ENCODE measurements around the gene EXOSC3. TPM values are rescaled to one million over a fixed set of nuclear protein-coding genes. Genes with fewer than 3 reads are reported as not detected.
"Not testable (repeated sequence)": the region's sequence is repeated elsewhere in the genome, so short reads cannot be mapped to it uniquely, and the experiment has no call there.

The EXOSC3 gene
- polyA plus RNA-seq, 2 donors = 24.0 to 36.0 TPM

DNA sequence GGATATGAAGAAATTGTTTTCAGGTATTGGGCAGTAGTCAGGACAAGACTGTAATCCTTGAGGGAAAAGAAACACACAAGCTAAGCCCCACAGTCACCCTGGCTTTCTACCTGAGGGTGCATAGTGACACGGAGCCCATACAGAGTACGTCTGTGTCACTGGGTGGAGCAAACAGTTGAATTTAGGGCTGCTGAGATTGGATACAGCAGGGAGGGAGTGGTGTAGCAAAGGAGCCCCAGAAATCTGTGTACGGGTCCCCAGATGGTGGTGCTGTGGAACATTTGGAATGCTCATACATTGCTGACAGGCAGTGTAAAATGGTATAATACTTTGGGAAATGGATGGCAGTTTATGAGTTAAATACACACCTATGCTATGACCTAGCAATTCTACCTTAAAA is 26.1 kb downstream of the EXOSC3 start:
- Histone ChIP-seq H3K36me3 (ENCODE audit: control insufficient read depth in 2 of 2, insufficient read depth in 2 of 2, low read length in 1 of 2) (peaks cover 0 to 5% of the 10 kb centered on the region in 2 donors), H3K9me3 (ENCODE audit: control insufficient read depth in 2 of 2, insufficient read depth in 1 of 2, low read depth in 1 of 2, low read length in 1 of 2) (no peaks in the 10 kb centered on the region), H3K4me1 (ENCODE audit: control insufficient read depth in 2 of 2, insufficient read depth in 2 of 2, low read length in 1 of 2) (peaks cover 0 to 3% of the 10 kb centered on the region in 2 donors), H3K27ac (ENCODE audit: low read depth in 2 of 2, low read length in 1 of 2) (peak overlapping the region in 1 of 2 donors; percentile 3), H3K27me3 (ENCODE audit: control insufficient read depth in 1 of 2, insufficient read depth in 2 of 2, low read length in 2 of 2) (no peaks in the 10 kb centered on the region), H3K4me3 (ENCODE audit: low read depth in 1 of 2, low read length in 2 of 2) (no peak overlapping the region)
- 79 to 88% methylated on average over 3 of the region's 3 CpGs for WGBS, 2 donors

GRCh38 chr9:37753489-37754190 is 31.2 kb downstream of the EXOSC3 start, which contains the start of gene TRMT10B:
TRMT10B (plus strand) TSS chr9:37753805; CDS start chr9:37761932, 8,127 bp downstream.
- Histone ChIP-seq H3K4me1 (ENCODE audit: control insufficient read depth in 2 of 2, insufficient read depth in 2 of 2, low read length in 1 of 2) (peaks cover 0 to 3% of the 10 kb centered on the region in 2 donors), H3K36me3 (ENCODE audit: control insufficient read depth in 2 of 2, insufficient read depth in 2 of 2, low read length in 1 of 2) (no peaks in the 10 kb centered on the region), H3K27me3 (ENCODE audit: control insufficient read depth in 1 of 2, insufficient read depth in 2 of 2, low read length in 2 of 2) (no peaks in the 10 kb centered on the region), H3K27ac (ENCODE audit: low read depth in 2 of 2, low read length in 1 of 2) (peak within 1 kb of the TSS; percentile 84 to 88), H3K9me3 (ENCODE audit: control insufficient read depth in 2 of 2, insufficient read depth in 1 of 2, low read depth in 1 of 2, low read length in 1 of 2) (no peaks in the 10 kb centered on the region), H3K4me3 (ENCODE audit: low read depth in 1 of 2, low read length in 2 of 2) (peak within 1 kb of the TSS; percentile 61 to 97)
- 3% methylated on average over 40 of the region's 40 CpGs for WGBS, 2 donors

DNA sequence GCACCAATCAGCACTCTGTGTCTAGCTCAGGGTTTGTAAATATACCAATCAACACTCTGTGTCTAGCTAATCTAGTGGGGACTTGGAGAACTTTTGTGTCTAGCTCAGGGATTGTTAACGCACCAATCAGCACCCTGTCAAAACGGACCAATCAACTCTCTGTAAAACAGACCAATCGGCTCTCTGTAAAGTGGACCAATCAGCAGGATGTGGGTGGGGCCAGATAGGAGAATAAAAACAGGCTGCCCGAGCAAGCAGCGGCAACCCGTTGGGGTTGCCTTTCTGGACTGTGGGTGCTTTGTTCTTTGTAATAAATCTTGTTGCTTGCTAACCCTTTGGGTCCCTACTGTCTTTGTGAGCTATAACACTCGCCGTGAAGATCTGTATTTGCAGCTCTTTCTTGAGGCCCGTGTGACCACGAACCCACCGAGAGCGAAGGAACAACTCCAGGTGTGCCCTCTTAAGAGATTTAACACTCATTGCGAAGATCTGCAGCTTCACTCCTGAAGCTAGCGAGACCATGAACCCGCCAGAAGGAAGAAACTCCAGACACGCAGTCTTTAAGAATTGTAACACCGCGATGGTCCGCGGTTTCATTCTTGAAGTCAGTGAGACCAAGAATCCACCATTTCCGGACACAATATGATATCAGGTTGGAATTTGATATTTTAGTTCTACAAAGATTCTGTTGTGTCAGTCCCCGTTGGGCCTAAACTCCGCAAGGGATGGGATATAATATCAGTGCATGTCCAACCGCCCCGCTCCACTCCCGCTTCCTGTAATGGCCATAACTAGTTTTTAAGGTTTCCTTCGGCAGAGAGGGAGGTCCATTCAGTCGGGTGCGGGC is 32.0 kb downstream of the EXOSC3 start:
- Histone ChIP-seq H3K27ac (ENCODE audit: low read depth in 2 of 2, low read length in 1 of 2) (peak overlapping the region in 1 of 2 donors; percentile 88), H3K9me3 (ENCODE audit: control insufficient read depth in 2 of 2, insufficient read depth in 1 of 2, low read depth in 1 of 2, low read length in 1 of 2) (no peaks in the 10 kb centered on the region), H3K27me3 (ENCODE audit: control insufficient read depth in 1 of 2, insufficient read depth in 2 of 2, low read length in 2 of 2) (no peaks in the 10 kb centered on the region), H3K4me3 (ENCODE audit: low read depth in 1 of 2, low read length in 2 of 2) (peak overlapping the region in 1 of 2 donors; percentile 97), H3K4me1 (ENCODE audit: control insufficient read depth in 2 of 2, insufficient read depth in 2 of 2, low read length in 1 of 2) (peaks cover 0 to 3% of the 10 kb centered on the region in 2 donors), H3K36me3 (ENCODE audit: control insufficient read depth in 2 of 2, insufficient read depth in 2 of 2, low read length in 1 of 2) (no peaks in the 10 kb centered on the region)
- 89 to 90% methylated on average over 29 of the region's 29 CpGs for WGBS, 2 donors

- WGBS, 2 donors = 92 to 97% methylated on average over 9 to 13 of the region's 13 CpGs
- H3K27ac ChIP-seq (ENCODE audit: low read depth in 2 of 2, low read length in 1 of 2); H3K4me3 ChIP-seq (ENCODE audit: low read depth in 1 of 2, low read length in 2 of 2): not testable (repeated sequence)
Measured at GRCh38 chr9:37752112-37752511, 32.8 kb downstream of the EXOSC3 start.

GRCh38 chr9:37751704-37752103 is 33.2 kb downstream of the EXOSC3 start:
- H3K4me1 ChIP-seq (ENCODE audit: control insufficient read depth in 2 of 2, insufficient read depth in 2 of 2, low read length in 1 of 2); H3K27ac ChIP-seq (ENCODE audit: low read depth in 2 of 2, low read length in 1 of 2); H3K27me3 ChIP-seq (ENCODE audit: control insufficient read depth in 1 of 2, insufficient read depth in 2 of 2, low read length in 2 of 2); H3K9me3 ChIP-seq (ENCODE audit: control insufficient read depth in 2 of 2, insufficient read depth in 1 of 2, low read depth in 1 of 2, low read length in 1 of 2); H3K36me3 ChIP-seq (ENCODE audit: control insufficient read depth in 2 of 2, insufficient read depth in 2 of 2, low read length in 1 of 2); H3K4me3 ChIP-seq (ENCODE audit: low read depth in 1 of 2, low read length in 2 of 2): not testable (repeated sequence)
- WGBS, 2 donors = 85 to 88% methylated on average over 22 to 30 of the region's 30 CpGs

More at GRCh38 chr9:37752112-37752511, 32.8 kb downstream of the EXOSC3 start:
- H3K4me1 ChIP-seq (ENCODE audit: control insufficient read depth in 2 of 2, insufficient read depth in 2 of 2, low read length in 1 of 2); H3K27me3 ChIP-seq (ENCODE audit: control insufficient read depth in 1 of 2, insufficient read depth in 2 of 2, low read length in 2 of 2); H3K9me3 ChIP-seq (ENCODE audit: control insufficient read depth in 2 of 2, insufficient read depth in 1 of 2, low read depth in 1 of 2, low read length in 1 of 2); H3K36me3 ChIP-seq (ENCODE audit: control insufficient read depth in 2 of 2, insufficient read depth in 2 of 2, low read length in 1 of 2): not testable (repeated sequence)

GRCh38 chr9:37751186-37751585 is 33.7 kb downstream of the EXOSC3 start:
- Histone ChIP-seq H3K27ac (ENCODE audit: low read depth in 2 of 2, low read length in 1 of 2) (no peak overlapping the region), H3K9me3 (ENCODE audit: control insufficient read depth in 2 of 2, insufficient read depth in 1 of 2, low read depth in 1 of 2, low read length in 1 of 2) (no peaks in the 10 kb centered on the region), H3K4me1 (ENCODE audit: control insufficient read depth in 2 of 2, insufficient read depth in 2 of 2, low read length in 1 of 2) (peaks cover 0 to 3% of the 10 kb centered on the region in 2 donors), H3K36me3 (ENCODE audit: control insufficient read depth in 2 of 2, insufficient read depth in 2 of 2, low read length in 1 of 2) (no peaks in the 10 kb centered on the region), H3K4me3 (ENCODE audit: low read depth in 1 of 2, low read length in 2 of 2) (no peak overlapping the region), H3K27me3 (ENCODE audit: control insufficient read depth in 1 of 2, insufficient read depth in 2 of 2, low read length in 2 of 2) (no peaks in the 10 kb centered on the region)
- WGBS, 2 donors = 74 to 75% methylated on average over 6 of the region's 6 CpGs

- H3K9me3 ChIP-seq (ENCODE audit: control insufficient read depth in 2 of 2, insufficient read depth in 1 of 2, low read depth in 1 of 2, low read length in 1 of 2) = no peaks in the 10 kb centered on the region
- no peak overlapping the region for H3K27ac ChIP-seq (ENCODE audit: low read depth in 2 of 2, low read length in 1 of 2)
- peaks cover 0 to 3% of the 10 kb centered on the region in 2 donors for H3K4me1 ChIP-seq (ENCODE audit: control insufficient read depth in 2 of 2, insufficient read depth in 2 of 2, low read length in 1 of 2)
- 60 to 65% methylated on average over 5 of the region's 5 CpGs for WGBS, 2 donors
- H3K36me3 ChIP-seq (ENCODE audit: control insufficient read depth in 2 of 2, insufficient read depth in 2 of 2, low read length in 1 of 2) = no peaks in the 10 kb centered on the region
- H3K4me3 ChIP-seq (ENCODE audit: low read depth in 1 of 2, low read length in 2 of 2) = no peak overlapping the region
- H3K27me3 ChIP-seq (ENCODE audit: control insufficient read depth in 1 of 2, insufficient read depth in 2 of 2, low read length in 2 of 2) = no peaks in the 10 kb centered on the region
Measured at GRCh38 chr9:37749129-37749528, 35.7 kb downstream of the EXOSC3 start.

GRCh38 chr9:37747271-37747753 is 37.6 kb downstream of the EXOSC3 start:
- Histone ChIP-seq H3K27me3 (ENCODE audit: control insufficient read depth in 1 of 2, insufficient read depth in 2 of 2, low read length in 2 of 2) (no peaks in the 10 kb centered on the region), H3K4me1 (ENCODE audit: control insufficient read depth in 2 of 2, insufficient read depth in 2 of 2, low read length in 1 of 2) (no peaks in the 10 kb centered on the region), H3K9me3 (ENCODE audit: control insufficient read depth in 2 of 2, insufficient read depth in 1 of 2, low read depth in 1 of 2, low read length in 1 of 2) (no peaks in the 10 kb centered on the region), H3K36me3 (ENCODE audit: control insufficient read depth in 2 of 2, insufficient read depth in 2 of 2, low read length in 1 of 2) (no peaks in the 10 kb centered on the region), H3K4me3 (ENCODE audit: low read depth in 1 of 2, low read length in 2 of 2) (no peak overlapping the region), H3K27ac (ENCODE audit: low read depth in 2 of 2, low read length in 1 of 2) (no peak overlapping the region)
- 31 to 40% methylated on average over 3 of the region's 3 CpGs for WGBS, 2 donors

DNA sequence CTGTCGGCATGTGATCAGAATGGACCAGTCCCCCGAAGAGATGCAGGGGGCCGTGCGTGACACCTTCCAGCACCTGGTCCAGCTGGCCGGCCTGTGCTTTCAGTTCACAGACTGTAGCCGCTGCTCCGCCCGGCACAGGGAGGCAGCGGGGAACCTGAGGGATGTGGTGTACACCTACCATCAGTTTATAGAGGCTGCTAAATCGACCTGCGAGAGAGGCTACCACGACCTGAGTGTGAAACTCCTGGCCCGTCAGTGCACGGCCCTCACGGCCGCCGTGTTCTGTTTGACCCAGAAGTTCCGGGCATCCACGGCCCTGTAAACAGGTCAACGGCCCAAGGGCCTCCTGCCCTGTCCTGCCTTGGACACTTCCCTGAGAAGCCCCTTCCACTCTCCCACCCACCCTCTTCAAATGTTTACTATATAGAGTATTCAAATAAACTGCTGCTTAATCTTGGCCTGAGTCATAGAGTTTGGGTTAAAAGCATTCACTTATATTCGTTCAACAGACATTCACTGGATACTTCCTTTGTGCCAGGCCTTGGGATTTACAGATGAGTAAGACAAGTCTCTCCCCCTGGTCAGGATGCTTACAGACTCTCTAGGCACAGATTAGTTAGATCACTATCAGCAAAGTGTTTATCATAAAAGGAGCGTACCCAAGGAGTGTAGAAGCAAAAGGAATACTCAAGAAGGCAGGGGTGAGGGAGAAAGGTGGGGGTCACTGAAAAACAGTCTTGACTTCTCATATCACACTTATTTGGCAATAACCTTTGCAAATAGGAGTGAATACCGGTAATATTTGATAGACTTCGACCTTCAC is 38.2 kb downstream of the EXOSC3 start:
- H3K27me3 ChIP-seq (ENCODE audit: control insufficient read depth in 1 of 2, insufficient read depth in 2 of 2, low read length in 2 of 2) = no peaks in the 10 kb centered on the region
- no peaks in the 10 kb centered on the region for H3K9me3 ChIP-seq (ENCODE audit: control insufficient read depth in 2 of 2, insufficient read depth in 1 of 2, low read depth in 1 of 2, low read length in 1 of 2)
- H3K36me3 ChIP-seq (ENCODE audit: control insufficient read depth in 2 of 2, insufficient read depth in 2 of 2, low read length in 1 of 2) = no peaks in the 10 kb centered on the region
- H3K4me3 ChIP-seq (ENCODE audit: low read depth in 1 of 2, low read length in 2 of 2) = no peak overlapping the region
- 78 to 79% methylated on average over 24 of the region's 24 CpGs for WGBS, 2 donors
- no peaks in the 10 kb centered on the region for H3K4me1 ChIP-seq (ENCODE audit: control insufficient read depth in 2 of 2, insufficient read depth in 2 of 2, low read length in 1 of 2)
- H3K27ac ChIP-seq (ENCODE audit: low read depth in 2 of 2, low read length in 1 of 2) = no peak overlapping the region

All from esophagus (tissue), 2 donors.